ENCODE results near the gene PC. TPM values are rescaled to one million over a fixed set of nuclear protein-coding genes. Genes with fewer than 3 reads are reported as not detected.

Gene PC
- total RNA-seq, 5 donors from 2014 or later (not counting 1 experiment from before 2014, with no cell fraction given): 6.2 to 10.0 (median 7.4) TPM

- H3K27ac Mint-ChIP-seq: no peak overlapping the region
- WGBS (ENCODE audit: insufficient coverage): 82% methylated on average over 10 of the region's 11 CpGs
- ATAC-seq (replicated peaks in 1 of 4) (no peak), DNase-seq (no peak)
- ChIA-PET CTCF (no interaction called here), POLR2A (no interaction called here)
- no peak overlapping the region for H3K4me3 Mint-ChIP-seq
- Histone ChIP-seq H3K27me3 (replicated peaks in 1 of 2; ENCODE audit: control insufficient read depth in 2 of 2, extremely low read depth in 1 of 2, insufficient read depth in 2 of 2, low read length in 1 of 2) (peaks cover 0 to 17% of the 10 kb centered on the region in 2 experiments), H3K36me3 (ENCODE audit: control insufficient read depth in 2 of 2, extremely low read depth in 1 of 2, insufficient read depth in 1 of 2, low read length in 1 of 2) (no peaks in the 10 kb centered on the region), H3K9me3 (no peaks in the 10 kb centered on the region), H3K4me3 (ENCODE audit: control insufficient read depth in 1 of 2, extremely low read depth in 1 of 2, low read length in 1 of 2) (no peak overlapping the region), H3K27ac (ENCODE audit: low read length) (no peak overlapping the region), H3K4me1 (ENCODE audit: control insufficient read depth in 1 of 2, extremely low read depth in 1 of 2, insufficient read depth in 2 of 2, low read length in 2 of 2) (peaks cover 0 to 4% of the 10 kb centered on the region in 2 experiments)
- H3K4me1 Mint-ChIP-seq: peaks cover 5 to 12% (median 7%) of the 10 kb centered on the region in 3 donors
- H3K36me3 Mint-ChIP-seq: no peaks in the 10 kb centered on the region
- H3K9me3 Mint-ChIP-seq: no peaks in the 10 kb centered on the region
- H3K27me3 Mint-ChIP-seq: no peaks in the 10 kb centered on the region
These were observed 72.2 kb downstream of the PC start for GRCh38 chr11:66885950-66886440.

- no peaks in the 10 kb centered on the region for H3K27me3 Mint-ChIP-seq
- no peak overlapping the region for H3K27ac Mint-ChIP-seq
- POLR2A ChIA-PET: no interaction called here
- no peak overlapping the region for H3K4me3 Mint-ChIP-seq
- peaks cover 11 to 18% (median 12%) of the 10 kb centered on the region in 3 donors for H3K4me1 Mint-ChIP-seq
- no peaks in the 10 kb centered on the region for H3K36me3 Mint-ChIP-seq
- Histone ChIP-seq H3K27ac (ENCODE audit: low read length) (no peak overlapping the region), H3K4me3 (ENCODE audit: control insufficient read depth in 1 of 2, extremely low read depth in 1 of 2, low read length in 1 of 2) (no peak overlapping the region), H3K36me3 (ENCODE audit: control insufficient read depth in 2 of 2, extremely low read depth in 1 of 2, insufficient read depth in 1 of 2, low read length in 1 of 2) (no peaks in the 10 kb centered on the region), H3K9me3 (no peaks in the 10 kb centered on the region), H3K27me3 (replicated peaks in 1 of 2; ENCODE audit: control insufficient read depth in 2 of 2, extremely low read depth in 1 of 2, insufficient read depth in 2 of 2, low read length in 1 of 2) (peaks cover 0 to 17% of the 10 kb centered on the region in 2 experiments), H3K4me1 (ENCODE audit: control insufficient read depth in 1 of 2, extremely low read depth in 1 of 2, insufficient read depth in 2 of 2, low read length in 2 of 2) (peaks cover under 1 to 10% of the 10 kb centered on the region in 2 experiments)
- ATAC-seq (replicated peaks in 1 of 4) (no peak), DNase-seq (no peak)
- H3K9me3 Mint-ChIP-seq: no peaks in the 10 kb centered on the region
- 93% methylated on average over 4 of the region's 4 CpGs for WGBS (ENCODE audit: insufficient coverage)
- CTCF ChIA-PET: no interaction called here
These were observed 72.7 kb downstream of the PC start for GRCh38 chr11:66885469-66885868.

GRCh38 chr11:66884443-66884842, 73.7 kb downstream of the PC start:
- 96% methylated on average over 3 of the region's 4 CpGs for WGBS (ENCODE audit: insufficient coverage)
- CTCF ChIA-PET: no interaction called here
- POLR2A ChIA-PET: no interaction called here

GRCh38 chr11:66883016-66883965, 74.9 kb downstream of the PC start:
- H3K27ac Mint-ChIP-seq: no peak overlapping the region
- H3K9me3 Mint-ChIP-seq: no peaks in the 10 kb centered on the region
- ChIA-PET POLR2A (no interaction called here), CTCF (interaction anchor here in 1 of 2 donors (0.6 kb wide), 1 partner anchor 125 kb away, joined by 5 read pairs; no protein-coding TSS in a partner anchor)
- H3K27me3 Mint-ChIP-seq: no peaks in the 10 kb centered on the region
- no peaks in the 10 kb centered on the region for H3K36me3 Mint-ChIP-seq
- peak in 29 of 35 experiments; percentile 17 to 66 (median 49) for DNase-seq
- no peak overlapping the region for H3K4me3 ChIP-seq (ENCODE audit: control insufficient read depth in 1 of 2, extremely low read depth in 1 of 2, low read length in 1 of 2)
- peaks cover 3 to 15% of the 10 kb centered on the region in 2 experiments for H3K4me1 ChIP-seq (ENCODE audit: control insufficient read depth in 1 of 2, extremely low read depth in 1 of 2, insufficient read depth in 2 of 2, low read length in 2 of 2)
- H3K9me3 ChIP-seq: no peaks in the 10 kb centered on the region
- no peak overlapping the region for H3K4me3 Mint-ChIP-seq
- H3K36me3 ChIP-seq (ENCODE audit: control insufficient read depth in 2 of 2, extremely low read depth in 1 of 2, insufficient read depth in 1 of 2, low read length in 1 of 2): no peaks in the 10 kb centered on the region
- H3K27me3 ChIP-seq (replicated peaks in 1 of 2; ENCODE audit: control insufficient read depth in 2 of 2, extremely low read depth in 1 of 2, insufficient read depth in 2 of 2, low read length in 1 of 2): peaks cover 0 to 17% of the 10 kb centered on the region in 2 experiments
- H3K27ac ChIP-seq (ENCODE audit: low read length): no peak overlapping the region
- 66% methylated on average over 23 of the region's 29 CpGs for WGBS (ENCODE audit: insufficient coverage)
- H3K4me1 Mint-ChIP-seq: peaks cover 15 to 29% (median 17%) of the 10 kb centered on the region in 3 donors
- peak in 3 of 4 experiments; percentile 46 to 59 (median 58) for ATAC-seq (replicated peaks in 1 of 4)

More at GRCh38 chr11:66884443-66884842, 73.7 kb downstream of the PC start:
- no peaks in the 10 kb centered on the region for H3K9me3 Mint-ChIP-seq
- H3K4me3 Mint-ChIP-seq: no peak overlapping the region
- Histone ChIP-seq H3K4me3 (ENCODE audit: control insufficient read depth in 1 of 2, extremely low read depth in 1 of 2, low read length in 1 of 2) (no peak overlapping the region), H3K36me3 (ENCODE audit: control insufficient read depth in 2 of 2, extremely low read depth in 1 of 2, insufficient read depth in 1 of 2, low read length in 1 of 2) (no peaks in the 10 kb centered on the region), H3K4me1 (ENCODE audit: control insufficient read depth in 1 of 2, extremely low read depth in 1 of 2, insufficient read depth in 2 of 2, low read length in 2 of 2) (peaks cover 3 to 15% of the 10 kb centered on the region in 2 experiments), H3K27ac (ENCODE audit: low read length) (no peak overlapping the region), H3K27me3 (replicated peaks in 1 of 2; ENCODE audit: control insufficient read depth in 2 of 2, extremely low read depth in 1 of 2, insufficient read depth in 2 of 2, low read length in 1 of 2) (peaks cover 0 to 17% of the 10 kb centered on the region in 2 experiments), H3K9me3 (no peaks in the 10 kb centered on the region)
- no peaks in the 10 kb centered on the region for H3K27me3 Mint-ChIP-seq
- peaks cover 15 to 27% (median 17%) of the 10 kb centered on the region in 3 donors for H3K4me1 Mint-ChIP-seq
- no peak overlapping the region for H3K27ac Mint-ChIP-seq
- no peaks in the 10 kb centered on the region for H3K36me3 Mint-ChIP-seq
- DNase-seq (no peak), ATAC-seq (replicated peaks in 1 of 4) (no peak)

GRCh38 chr11:66882561-66883015, 75.6 kb downstream of the PC start:
- 87% methylated on average over 13 of the region's 14 CpGs for WGBS (ENCODE audit: insufficient coverage)

GRCh38 chr11:66881927-66882452, 76.2 kb downstream of the PC start:
- no peaks in the 10 kb centered on the region for H3K36me3 ChIP-seq (ENCODE audit: control insufficient read depth in 2 of 2, extremely low read depth in 1 of 2, insufficient read depth in 1 of 2, low read length in 1 of 2)
- H3K27ac ChIP-seq (ENCODE audit: low read length): no peak overlapping the region
- no peaks in the 10 kb centered on the region for H3K36me3 Mint-ChIP-seq
- H3K27me3 ChIP-seq (replicated peaks in 1 of 2; ENCODE audit: control insufficient read depth in 2 of 2, extremely low read depth in 1 of 2, insufficient read depth in 2 of 2, low read length in 1 of 2): peaks cover 0 to 17% of the 10 kb centered on the region in 2 experiments
- no peaks in the 10 kb centered on the region for H3K9me3 Mint-ChIP-seq
- WGBS (ENCODE audit: insufficient coverage): 91% methylated on average over 9 of the region's 9 CpGs
- POLR2A ChIA-PET: no interaction called here
- no peak for ATAC-seq (replicated peaks in 1 of 4)
- CTCF ChIA-PET: interaction anchor here in 1 of 2 donors (0.6 kb wide), 2 partner anchors 183 to 1895 kb away, joined by 6 to 8 read pairs; no protein-coding TSS in a partner anchor
- DNase-seq: no peak
- no peaks in the 10 kb centered on the region for H3K27me3 Mint-ChIP-seq
- H3K4me3 Mint-ChIP-seq: no peak overlapping the region
- peaks cover 15 to 29% (median 17%) of the 10 kb centered on the region in 3 donors for H3K4me1 Mint-ChIP-seq
- H3K27ac Mint-ChIP-seq: no peak overlapping the region
- H3K4me1 ChIP-seq (ENCODE audit: control insufficient read depth in 1 of 2, extremely low read depth in 1 of 2, insufficient read depth in 2 of 2, low read length in 2 of 2): peaks cover 3 to 15% of the 10 kb centered on the region in 2 experiments
- no peak overlapping the region for H3K4me3 ChIP-seq (ENCODE audit: control insufficient read depth in 1 of 2, extremely low read depth in 1 of 2, low read length in 1 of 2)
- no peaks in the 10 kb centered on the region for H3K9me3 ChIP-seq

More at GRCh38 chr11:66882561-66883015, 75.6 kb downstream of the PC start:
- Histone ChIP-seq H3K27me3 (replicated peaks in 1 of 2; ENCODE audit: control insufficient read depth in 2 of 2, extremely low read depth in 1 of 2, insufficient read depth in 2 of 2, low read length in 1 of 2) (peaks cover 0 to 17% of the 10 kb centered on the region in 2 experiments), H3K4me3 (ENCODE audit: control insufficient read depth in 1 of 2, extremely low read depth in 1 of 2, low read length in 1 of 2) (no peak overlapping the region), H3K9me3 (no peaks in the 10 kb centered on the region), H3K27ac (ENCODE audit: low read length) (no peak overlapping the region), H3K4me1 (ENCODE audit: control insufficient read depth in 1 of 2, extremely low read depth in 1 of 2, insufficient read depth in 2 of 2, low read length in 2 of 2) (peaks cover 3 to 15% of the 10 kb centered on the region in 2 experiments), H3K36me3 (ENCODE audit: control insufficient read depth in 2 of 2, extremely low read depth in 1 of 2, insufficient read depth in 1 of 2, low read length in 1 of 2) (no peaks in the 10 kb centered on the region)
- DNase-seq (no peak), ATAC-seq (replicated peaks in 1 of 4) (no peak)
- Mint-ChIP-seq H3K36me3 (no peaks in the 10 kb centered on the region), H3K4me3 (no peak overlapping the region), H3K27ac (no peak overlapping the region), H3K27me3 (no peaks in the 10 kb centered on the region), H3K9me3 (no peaks in the 10 kb centered on the region), H3K4me1 (peaks cover 15 to 29% (median 17%) of the 10 kb centered on the region in 3 donors)
- CTCF ChIA-PET: interaction anchor here (0.6 kb wide), 2 partner anchors 124 to 183 kb away, joined by 5 to 6 read pairs; no protein-coding TSS in a partner anchor
- POLR2A ChIA-PET: no interaction called here
